ENCODE measurements around the gene GTF2F2.
A peak's percentile ranks its signal among the peaks of the same experiment; 100 is the strongest.
"Not testable (repeated sequence)": the region's sequence is repeated elsewhere in the genome, so short reads cannot be mapped to it uniquely, and the experiment has no call there.

Gene GTF2F2

GRCh38 chr13:45257638-45258333, 137.5 kb downstream of the GTF2F2 start:
- DNase-seq, result no peak

- DNase-seq, result no peak
Measured at GRCh38 chr13:45258334-45258675, 138.0 kb downstream of the GTF2F2 start.

DNA sequence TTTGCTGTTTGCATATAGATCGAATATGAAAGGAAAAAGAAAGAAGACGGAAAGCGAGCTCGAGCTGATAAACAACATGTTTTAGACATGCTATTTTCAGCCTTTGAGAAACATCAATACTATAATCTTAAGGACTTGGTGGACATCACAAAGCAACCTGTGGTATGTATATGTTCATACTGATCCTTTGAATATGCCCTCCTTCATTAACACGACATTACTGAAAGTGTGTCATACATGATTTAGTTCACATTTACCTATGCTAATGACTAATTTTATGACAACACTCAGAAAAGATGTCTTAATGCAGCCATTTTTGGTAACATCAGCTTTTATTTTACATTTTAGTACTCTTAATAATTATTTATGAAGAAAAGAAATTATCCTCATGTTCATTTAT, 146.9 kb downstream of the GTF2F2 start:
- DNase-seq, result no peak

- DNase-seq, result no peak
Measured at GRCh38 chr13:45269204-45269603, 148.9 kb downstream of the GTF2F2 start.

- no peak for DNase-seq
Measured at GRCh38 chr13:45276913-45277312, 156.6 kb downstream of the GTF2F2 start.

DNA sequence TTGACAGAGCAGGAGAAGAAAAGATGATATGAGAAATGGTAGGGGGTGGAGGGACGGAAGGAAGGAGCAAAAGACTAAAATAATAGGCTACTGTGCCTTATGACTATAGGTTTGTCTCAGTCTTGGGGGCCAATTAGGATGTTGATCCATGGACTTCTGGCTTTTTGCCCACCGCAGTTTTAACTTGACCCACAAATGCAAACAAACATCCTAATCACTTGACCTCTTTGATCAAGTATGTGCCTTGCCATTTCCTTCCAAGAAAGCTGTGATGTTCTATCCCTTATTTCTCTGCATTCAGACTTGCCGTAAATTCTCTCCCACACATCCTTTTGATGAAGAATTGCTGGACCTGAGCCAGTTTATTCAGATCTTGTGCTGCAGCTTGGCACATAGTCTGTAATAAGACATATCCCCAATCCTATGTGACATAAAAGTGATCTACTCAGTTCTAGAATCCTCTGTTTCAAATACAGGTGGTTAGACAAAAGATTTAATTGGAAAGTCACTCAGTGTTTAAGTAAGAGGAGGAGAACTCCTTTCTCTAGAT, 157.9 kb downstream of the GTF2F2 start:
- no peak for DNase-seq

GRCh38 chr13:45280011-45280410, 159.7 kb downstream of the GTF2F2 start:
- DNase-seq, result no peak

DNA sequence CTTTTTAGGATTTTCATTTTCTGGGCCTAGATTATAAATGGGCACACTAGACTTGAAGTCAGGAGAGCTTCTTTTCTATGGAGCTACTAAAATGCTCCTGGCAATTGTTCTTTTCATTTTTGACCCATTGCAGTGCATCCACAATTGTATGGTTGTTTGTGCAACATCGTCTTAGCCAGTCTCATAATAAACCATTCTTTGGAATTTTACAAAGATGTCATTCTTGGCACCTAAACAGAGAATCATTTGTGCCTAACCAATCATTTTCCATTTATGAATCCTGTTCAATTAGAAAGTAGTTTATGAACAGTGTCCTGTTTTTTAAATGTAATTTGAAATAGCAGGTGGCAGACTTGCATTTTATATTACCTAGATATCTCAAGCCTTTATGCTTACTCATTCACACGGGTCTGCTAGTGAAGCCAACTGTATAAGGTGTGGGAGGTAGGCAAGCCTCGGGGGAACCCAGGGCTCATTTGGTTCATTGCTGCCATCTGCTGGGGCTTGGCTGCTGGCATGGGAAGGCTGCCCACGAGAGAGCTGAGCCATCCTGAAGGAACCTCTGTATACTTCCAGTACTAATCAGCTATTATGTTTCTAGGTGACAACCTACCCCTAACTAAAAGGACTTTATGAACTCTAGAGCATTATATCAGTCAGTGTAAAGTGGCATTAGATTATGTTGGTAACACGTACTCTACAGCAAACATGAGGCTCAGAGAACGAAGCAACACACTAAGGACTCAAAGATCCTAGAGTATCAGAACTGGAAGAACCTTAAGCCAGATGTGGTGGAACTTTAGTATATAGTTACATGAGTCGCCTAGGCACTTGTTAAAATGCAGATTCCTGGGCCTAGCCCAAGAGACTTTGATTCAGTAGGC, 160.7 kb downstream of the GTF2F2 start:
- DNase-seq, result peak; percentile 72 to 91

DNA sequence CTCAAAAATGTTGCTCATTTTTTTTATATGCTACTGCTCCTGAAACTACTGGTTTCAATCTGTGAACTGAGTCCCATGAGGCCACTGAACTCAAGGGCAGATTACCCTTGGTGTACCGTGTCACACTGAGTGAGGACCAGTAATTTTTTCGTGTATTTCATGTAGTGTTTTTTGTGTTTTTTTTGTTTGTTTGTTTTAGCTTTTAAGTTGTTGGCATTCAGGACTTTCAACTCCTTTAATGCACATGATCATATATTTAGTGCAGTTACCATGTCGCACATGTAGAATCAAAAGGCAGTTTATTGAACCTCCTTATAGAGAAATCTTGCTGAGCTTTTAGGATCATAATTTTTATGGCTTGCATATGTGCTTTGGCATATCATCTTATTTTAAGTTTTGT, 162.7 kb downstream of the GTF2F2 start:
- DNase-seq, result no peak

- no peak for DNase-seq
Measured at GRCh38 chr13:45289936-45290563, 169.7 kb downstream of the GTF2F2 start.

DNA sequence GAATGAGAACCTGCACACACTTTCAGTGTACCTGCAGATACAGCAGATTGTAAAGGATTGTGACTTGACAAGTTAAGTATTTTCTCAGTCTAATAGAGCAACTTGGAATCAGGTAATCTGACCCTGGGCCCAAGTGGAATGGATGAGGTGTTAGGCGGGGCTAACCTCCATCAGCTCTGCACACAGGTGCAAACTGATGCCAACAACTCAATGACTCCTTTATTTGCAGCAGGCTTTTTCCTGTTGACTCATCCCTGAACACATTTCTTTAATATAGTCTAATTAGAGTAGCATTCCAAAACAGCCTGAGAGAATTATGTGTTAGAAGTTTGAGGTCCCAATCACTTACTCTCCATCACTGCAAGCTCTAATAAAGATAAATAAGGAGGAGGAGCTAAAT, 171.9 kb downstream of the GTF2F2 start:
- DNase-seq, result peak in 1 of 2 experiments; percentile 50

DNA sequence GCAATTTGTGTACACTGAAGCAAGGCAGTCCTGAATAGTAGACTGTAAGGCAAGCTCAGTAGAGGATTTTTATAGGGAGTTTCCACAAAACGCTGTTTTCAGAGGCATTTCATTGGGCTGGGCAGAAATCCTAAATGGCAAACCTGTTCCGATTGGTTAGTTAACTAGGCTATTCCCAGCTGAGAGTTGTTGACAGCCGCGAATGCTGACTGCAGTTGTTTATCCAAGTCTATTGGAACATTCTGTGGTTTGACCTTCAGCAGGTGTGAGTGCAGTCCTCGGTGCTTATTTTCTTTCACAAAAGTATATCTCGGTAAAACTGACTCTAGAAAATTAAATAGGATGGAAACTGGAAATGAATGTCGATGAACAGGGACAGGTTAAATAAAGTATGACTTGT, 175.2 kb downstream of the GTF2F2 start:
- DNase-seq, result no peak

GRCh38 chr13:45296259-45296658, 175.9 kb downstream of the GTF2F2 start:
- DNase-seq, result no peak

- DNase-seq, result no peak
Measured at GRCh38 chr13:45297456-45298205, 177.3 kb downstream of the GTF2F2 start.

DNA sequence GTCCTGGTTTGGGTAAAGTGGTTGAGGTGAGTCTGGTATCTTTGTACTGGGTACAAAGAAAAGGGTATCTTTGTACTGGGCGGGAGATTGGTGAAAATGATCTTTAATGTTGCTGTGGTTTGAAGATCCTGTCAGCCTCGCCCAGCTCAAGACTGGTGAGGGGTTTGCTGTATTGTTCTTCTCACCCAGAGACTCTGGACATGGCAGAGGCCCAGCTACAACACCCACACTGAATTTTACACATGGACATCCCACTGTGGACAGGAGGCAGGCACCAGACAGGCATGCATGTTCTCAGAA, 177.8 kb downstream of the GTF2F2 start:
- DNase-seq, result no peak

DNA sequence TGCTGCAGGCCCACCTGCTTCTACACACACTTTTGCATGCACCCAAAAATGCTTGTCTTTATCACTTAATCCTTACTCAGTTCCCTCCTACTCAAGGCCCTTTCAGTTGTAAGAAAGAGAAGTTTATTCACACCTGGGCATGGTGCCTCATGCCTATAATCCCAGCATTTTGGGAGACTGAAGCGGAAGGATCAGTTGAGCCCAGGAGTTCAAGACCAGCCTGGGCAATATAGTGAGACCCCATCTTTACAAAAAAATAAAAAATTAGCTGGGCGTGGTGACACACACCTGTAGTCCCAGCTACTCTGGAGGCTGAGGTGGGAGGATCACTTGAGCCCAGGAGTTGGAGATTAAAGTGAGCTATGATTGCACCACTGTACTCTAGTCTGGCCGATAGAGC, 178.2 kb downstream of the GTF2F2 start:
- DNase-seq, result not testable (repeated sequence)

DNA sequence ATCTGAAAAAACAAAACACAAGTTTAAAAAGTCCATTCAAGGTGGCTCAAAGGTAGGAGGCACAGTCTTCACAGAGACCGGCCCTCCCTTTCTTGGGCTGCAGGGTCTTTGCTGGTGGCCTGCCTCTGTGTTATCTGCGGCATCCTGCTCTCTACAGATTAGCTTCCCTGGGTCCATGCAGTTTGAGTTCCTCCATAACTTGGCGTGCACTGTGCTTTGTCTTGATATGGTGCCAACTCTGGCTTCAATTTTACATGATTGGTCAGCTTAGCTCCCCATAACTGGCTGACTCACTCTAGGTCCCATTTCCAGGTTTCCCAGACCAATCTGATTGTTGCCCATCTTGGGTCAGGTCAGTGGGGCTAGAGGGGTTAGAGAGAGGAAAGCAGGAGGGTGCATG, 178.9 kb downstream of the GTF2F2 start:
- no peak for DNase-seq

DNA sequence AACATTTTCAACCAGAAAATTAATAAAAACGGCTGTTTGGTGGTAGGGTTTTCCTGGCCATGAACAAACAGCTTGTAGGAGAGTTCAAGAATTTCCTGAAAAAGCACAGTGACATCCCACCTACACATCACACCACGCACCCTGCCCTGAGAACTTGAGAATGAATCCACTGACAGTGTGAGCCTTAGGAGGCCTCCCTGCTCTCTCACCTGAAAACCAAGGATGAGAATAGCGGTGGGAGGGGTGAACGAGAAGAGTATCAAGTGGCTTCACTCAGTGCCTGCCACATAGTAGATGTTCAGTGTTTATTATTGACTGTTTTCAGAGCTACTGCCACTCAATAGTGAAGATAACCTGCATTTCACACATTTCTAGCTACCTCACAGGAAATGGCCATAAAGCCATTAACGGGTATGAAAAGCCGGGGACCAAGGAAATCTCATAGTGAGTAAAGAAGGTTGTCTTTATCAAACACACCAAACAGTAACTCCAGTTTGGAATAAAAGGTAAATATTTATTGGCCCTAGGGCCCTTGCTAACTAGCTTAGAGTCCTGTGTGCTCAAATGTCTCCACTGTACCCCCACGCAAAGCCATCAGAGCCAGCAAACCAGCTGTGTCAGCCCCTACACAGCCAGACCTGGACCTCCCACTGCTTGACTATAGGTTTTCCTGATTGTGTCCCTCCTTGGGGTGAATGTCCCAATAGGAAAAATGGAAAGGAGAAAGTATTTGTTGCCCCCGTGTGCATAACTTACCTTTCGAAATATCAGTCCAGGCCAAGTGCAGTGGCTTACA, 180.1 kb downstream of the GTF2F2 start:
- DNase-seq, result no peak

- no peak for DNase-seq
Measured at GRCh38 chr13:45301263-45301662, 181.0 kb downstream of the GTF2F2 start.

DNA sequence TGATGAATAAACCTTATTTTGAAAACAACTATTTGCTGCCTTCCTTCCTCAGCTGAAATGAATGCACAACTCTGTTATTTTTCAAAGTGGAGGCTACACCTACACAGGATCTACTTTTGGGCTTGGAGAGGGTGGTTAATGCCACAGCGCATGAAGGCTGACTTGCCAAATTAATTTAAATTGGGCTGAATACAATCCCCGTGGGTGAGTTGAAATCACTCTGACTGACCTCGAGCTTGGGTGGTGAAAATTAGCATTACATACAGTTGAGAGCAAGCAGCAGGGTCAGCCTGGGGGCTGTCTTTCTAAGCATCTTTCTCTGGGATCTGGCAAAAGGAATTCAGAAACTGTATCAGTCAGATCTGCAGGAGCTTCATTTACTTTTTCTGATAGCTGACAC, 182.2 kb downstream of the GTF2F2 start:
- no peak for DNase-seq

DNA sequence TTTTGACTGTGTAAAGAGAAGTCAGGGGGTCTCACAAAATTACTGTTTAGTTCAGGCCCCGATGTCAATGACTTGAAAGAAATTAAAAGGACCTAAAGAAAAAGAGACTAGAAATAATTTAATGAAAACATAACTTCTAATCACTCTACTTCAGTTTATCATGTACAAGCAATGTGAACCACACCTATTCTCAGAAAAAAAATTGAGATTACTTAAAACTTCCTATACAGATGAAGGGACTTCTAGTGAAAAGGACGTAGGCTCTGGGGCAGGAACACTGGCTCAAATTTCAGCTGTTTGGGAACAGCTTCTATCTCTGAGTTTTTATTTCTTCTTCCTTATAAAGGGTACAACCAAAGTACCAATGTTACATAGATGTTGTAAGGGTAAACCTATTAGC, 182.7 kb downstream of the GTF2F2 start:
- no peak for DNase-seq

DNA sequence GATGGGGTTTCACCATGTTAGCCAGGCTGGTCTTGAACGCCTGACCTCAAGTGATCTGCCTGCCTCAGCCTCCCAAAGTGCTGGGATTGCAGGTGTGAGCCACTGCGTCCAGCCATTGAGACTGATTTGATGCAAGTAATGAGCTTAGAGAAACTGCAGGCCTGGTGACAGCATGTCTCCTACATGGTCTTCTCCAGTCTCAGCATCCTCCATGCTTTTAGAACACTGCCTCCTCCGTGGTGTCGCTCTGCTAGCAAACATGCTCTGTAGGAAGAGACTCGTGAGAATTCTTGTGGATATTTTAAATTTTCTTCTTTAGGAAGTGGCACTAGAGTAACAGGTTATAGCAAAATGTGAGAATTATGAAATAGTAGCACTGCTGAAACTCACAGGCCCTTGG, 183.6 kb downstream of the GTF2F2 start:
- DNase-seq, result no peak
